ENCODE results near the gene UBB.
A peak's percentile ranks its signal among the peaks of the same experiment; 100 is the strongest.
"Not testable (repeated sequence)": the region's sequence is repeated elsewhere in the genome, so short reads cannot be mapped to it uniquely, and the experiment has no call there.

The UBB gene

DNA sequence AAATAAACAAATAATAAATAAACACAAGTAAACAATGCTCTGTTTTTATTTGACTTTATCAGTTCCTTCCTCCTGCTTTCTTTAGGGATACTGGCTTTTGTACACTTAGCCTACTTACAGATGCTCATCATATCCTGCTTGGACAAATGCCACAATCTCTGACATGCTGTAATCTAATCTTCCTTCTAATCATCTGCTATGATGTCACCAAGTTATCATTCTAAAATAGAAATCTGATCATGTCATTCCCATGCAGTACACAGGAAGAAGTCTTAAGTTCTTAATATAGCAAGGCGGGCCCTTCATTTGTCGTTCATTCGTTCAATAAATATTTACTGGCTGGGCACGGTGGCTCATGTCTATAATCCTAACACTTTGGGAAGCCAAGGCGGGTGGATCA, 9.1 kb upstream of the UBB start:
- no peaks in the 10 kb centered on the region for H3K36me3 ChIP-seq (ENCODE audit: control insufficient read depth in 2 of 2, insufficient read depth in 2 of 2, low read length in 2 of 2)
- H3K9me3 ChIP-seq (ENCODE audit: control insufficient read depth in 2 of 2, low read length in 2 of 2): no peaks in the 10 kb centered on the region
- H3K4me3 ChIP-seq (ENCODE audit: low read length in 2 of 2): no peak overlapping the region
- no peaks in the 10 kb centered on the region for H3K27me3 ChIP-seq (ENCODE audit: control insufficient read depth in 2 of 2, insufficient read depth in 2 of 2, low read length in 2 of 2)
- H3K9ac ChIP-seq (ENCODE audit: low read depth in 1 of 2, low read length in 2 of 2): no peak overlapping the region
- peaks cover 0 to 6% of the 10 kb centered on the region in 2 donors for H3K4me1 ChIP-seq (ENCODE audit: control insufficient read depth in 2 of 2, insufficient read depth in 2 of 2, low read length in 2 of 2)
- no peak overlapping the region for H3K27ac ChIP-seq (ENCODE audit: low read depth in 2 of 2, low read length in 2 of 2)

DNA sequence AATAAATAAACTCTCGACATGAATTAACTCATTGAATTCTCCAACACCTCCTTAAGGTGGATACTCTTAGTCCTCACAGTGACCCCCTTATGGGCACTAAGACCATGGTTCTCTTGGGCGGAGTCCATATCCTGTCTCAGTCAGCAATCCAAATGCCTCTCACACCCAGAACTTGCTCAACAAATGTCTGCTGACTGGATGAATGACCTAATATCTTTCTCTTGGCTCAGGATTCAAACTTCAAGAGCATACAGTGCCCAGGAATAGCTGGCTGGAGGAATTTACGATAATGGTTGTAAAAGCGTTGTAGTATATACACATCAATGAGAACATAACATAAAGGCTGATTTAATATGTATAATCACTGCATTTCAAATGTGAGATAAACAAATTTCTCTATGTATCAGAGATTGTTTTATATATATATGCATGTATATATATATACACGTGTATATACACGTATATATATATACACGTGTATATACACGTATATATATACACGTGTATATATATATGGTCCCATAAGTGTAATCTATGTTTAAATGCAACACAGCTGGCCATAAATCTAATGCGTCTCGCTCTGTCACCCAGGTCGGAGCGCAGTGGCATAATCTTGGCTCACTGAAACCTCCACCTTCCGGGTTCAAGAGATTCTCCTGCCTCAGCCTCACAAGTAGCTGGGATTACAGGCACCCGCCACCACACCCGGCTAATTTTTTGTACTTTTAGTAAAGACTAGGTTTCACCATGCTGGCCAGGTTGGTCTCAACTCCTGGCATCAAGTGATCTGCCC, 6.5 kb upstream of the UBB start:
- Histone ChIP-seq H3K36me3 (ENCODE audit: control insufficient read depth in 2 of 2, insufficient read depth in 2 of 2, low read length in 2 of 2) (no peaks in the 10 kb centered on the region), H3K4me1 (ENCODE audit: control insufficient read depth in 2 of 2, insufficient read depth in 2 of 2, low read length in 2 of 2) (peaks cover 8 to 16% of the 10 kb centered on the region in 2 donors), H3K27ac (ENCODE audit: low read depth in 2 of 2, low read length in 2 of 2) (peak overlapping the region; percentile 23 to 29), H3K9ac (ENCODE audit: low read depth in 1 of 2, low read length in 2 of 2) (no peak overlapping the region), H3K27me3 (ENCODE audit: control insufficient read depth in 2 of 2, insufficient read depth in 2 of 2, low read length in 2 of 2) (no peaks in the 10 kb centered on the region), H3K9me3 (ENCODE audit: control insufficient read depth in 2 of 2, low read length in 2 of 2) (no peaks in the 10 kb centered on the region), H3K4me3 (ENCODE audit: low read length in 2 of 2) (no peak overlapping the region)

DNA sequence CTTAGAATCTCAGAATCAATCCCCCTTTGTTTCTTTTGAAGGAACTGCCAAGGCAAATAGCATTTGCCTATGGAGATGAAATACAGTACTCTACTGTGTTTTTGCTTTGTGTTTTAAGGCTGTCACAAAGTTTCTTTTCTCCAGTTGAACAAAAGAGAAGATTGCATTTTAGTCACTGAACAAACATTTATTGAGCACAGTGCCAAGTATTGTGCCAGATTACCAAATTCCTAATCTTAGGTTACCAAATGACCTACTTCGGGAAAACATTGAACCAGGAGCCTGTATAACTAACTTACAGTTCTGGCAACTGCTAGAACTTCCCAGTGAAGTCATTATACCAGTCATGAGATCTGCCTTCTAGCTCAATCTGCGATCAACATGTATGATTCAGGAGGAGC, 3.0 kb upstream of the UBB start:
- H3K27ac ChIP-seq (ENCODE audit: low read depth in 2 of 2, low read length in 2 of 2): peak overlapping the region in 1 of 2 donors; percentile 11
- H3K9ac ChIP-seq (ENCODE audit: low read depth in 1 of 2, low read length in 2 of 2): no peak overlapping the region
- H3K4me1 ChIP-seq (ENCODE audit: control insufficient read depth in 2 of 2, insufficient read depth in 2 of 2, low read length in 2 of 2): peaks cover 16 to 25% of the 10 kb centered on the region in 2 donors

DNA sequence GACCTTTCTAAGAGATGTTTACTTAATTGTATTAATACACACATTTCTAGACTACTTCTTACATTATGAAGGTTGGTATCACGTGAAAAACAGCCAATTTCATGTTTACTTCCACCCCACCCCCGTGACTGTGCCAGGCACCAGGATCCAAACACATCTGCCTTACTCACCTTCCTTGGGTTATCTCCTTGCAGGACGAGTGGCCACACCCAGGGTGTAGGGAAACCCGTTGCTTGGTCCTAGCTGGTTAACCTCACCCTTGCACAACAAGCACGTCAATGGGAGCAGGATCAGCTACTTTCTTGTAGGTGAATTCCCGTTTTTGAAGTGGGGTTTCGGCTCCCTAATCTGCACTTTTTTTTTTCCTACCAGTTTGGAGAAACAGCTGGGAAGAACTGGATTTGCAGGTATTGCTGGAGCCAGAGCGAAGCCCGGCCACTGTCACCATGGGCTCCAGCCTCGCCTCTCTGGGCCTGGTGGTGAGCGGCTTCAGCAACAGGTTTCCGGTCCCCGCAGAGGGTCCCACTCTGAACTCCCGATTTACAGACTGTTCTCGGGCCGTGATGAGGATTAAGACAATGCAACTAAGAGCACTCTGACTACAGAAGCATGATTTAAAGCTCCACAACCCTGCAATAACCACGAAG, 2.1 kb upstream of the UBB start:
- Histone ChIP-seq H3K9me3 (ENCODE audit: control insufficient read depth in 2 of 2, low read length in 2 of 2) (no peaks in the 10 kb centered on the region), H3K27me3 (ENCODE audit: control insufficient read depth in 2 of 2, insufficient read depth in 2 of 2, low read length in 2 of 2) (no peaks in the 10 kb centered on the region), H3K27ac (ENCODE audit: low read depth in 2 of 2, low read length in 2 of 2) (peak overlapping the region in 1 of 2 donors; percentile 50), H3K36me3 (ENCODE audit: control insufficient read depth in 2 of 2, insufficient read depth in 2 of 2, low read length in 2 of 2) (peaks cover 12 to 18% of the 10 kb centered on the region in 2 donors), H3K9ac (ENCODE audit: low read depth in 1 of 2, low read length in 2 of 2) (no peak overlapping the region), H3K4me3 (ENCODE audit: low read length in 2 of 2) (no peak overlapping the region), H3K4me1 (ENCODE audit: control insufficient read depth in 2 of 2, insufficient read depth in 2 of 2, low read length in 2 of 2) (peaks cover 22 to 33% of the 10 kb centered on the region in 2 donors)

More for the DNA sequence above, 3.0 kb upstream of the UBB start:
- H3K36me3 ChIP-seq (ENCODE audit: control insufficient read depth in 2 of 2, insufficient read depth in 2 of 2, low read length in 2 of 2): peaks cover 5 to 12% of the 10 kb centered on the region in 2 donors
- H3K9me3 ChIP-seq (ENCODE audit: control insufficient read depth in 2 of 2, low read length in 2 of 2): no peaks in the 10 kb centered on the region
- H3K27me3 ChIP-seq (ENCODE audit: control insufficient read depth in 2 of 2, insufficient read depth in 2 of 2, low read length in 2 of 2): no peaks in the 10 kb centered on the region
- H3K4me3 ChIP-seq (ENCODE audit: low read length in 2 of 2): no peak overlapping the region

DNA sequence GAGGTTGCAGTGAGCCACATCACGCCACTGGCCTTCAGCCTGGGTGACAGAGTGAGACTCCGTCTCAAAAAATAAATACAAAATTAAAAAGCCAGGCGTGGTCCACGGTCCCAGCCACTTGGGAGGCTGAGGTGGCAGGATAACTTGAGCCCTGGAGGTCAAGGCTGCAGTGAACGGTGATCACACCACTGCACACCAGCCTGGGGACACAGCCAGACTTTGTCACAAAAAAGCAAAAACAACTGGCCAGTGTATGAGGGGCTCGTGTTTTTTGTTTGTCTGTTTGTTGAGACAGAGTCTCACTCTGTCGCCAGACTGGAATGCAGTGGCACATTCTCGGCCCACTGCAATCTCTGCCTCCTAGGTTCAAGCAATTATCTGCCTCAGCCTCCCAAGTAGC, 1.2 kb upstream of the UBB start:
- Histone ChIP-seq H3K4me1 (ENCODE audit: control insufficient read depth in 2 of 2, insufficient read depth in 2 of 2, low read length in 2 of 2) (peaks cover 26 to 37% of the 10 kb centered on the region in 2 donors), H3K4me3 (ENCODE audit: low read length in 2 of 2) (no peak overlapping the region), H3K27me3 (ENCODE audit: control insufficient read depth in 2 of 2, insufficient read depth in 2 of 2, low read length in 2 of 2) (no peaks in the 10 kb centered on the region), H3K27ac (ENCODE audit: low read depth in 2 of 2, low read length in 2 of 2) (no peak overlapping the region), H3K9me3 (ENCODE audit: control insufficient read depth in 2 of 2, low read length in 2 of 2) (no peaks in the 10 kb centered on the region), H3K9ac (ENCODE audit: low read depth in 1 of 2, low read length in 2 of 2) (no peak overlapping the region), H3K36me3 (ENCODE audit: control insufficient read depth in 2 of 2, insufficient read depth in 2 of 2, low read length in 2 of 2) (peaks cover 12 to 22% of the 10 kb centered on the region in 2 donors)

DNA sequence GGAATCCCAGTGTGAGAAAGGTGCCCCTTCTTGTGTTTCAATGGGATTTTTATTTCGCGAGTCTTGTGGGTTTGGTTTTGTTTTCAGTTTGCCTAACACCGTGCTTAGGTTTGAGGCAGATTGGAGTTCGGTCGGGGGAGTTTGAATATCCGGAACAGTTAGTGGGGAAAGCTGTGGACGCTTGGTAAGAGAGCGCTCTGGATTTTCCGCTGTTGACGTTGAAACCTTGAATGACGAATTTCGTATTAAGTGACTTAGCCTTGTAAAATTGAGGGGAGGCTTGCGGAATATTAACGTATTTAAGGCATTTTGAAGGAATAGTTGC, 567 bp downstream of the UBB start:
- Histone ChIP-seq H3K27ac (ENCODE audit: low read depth in 2 of 2, low read length in 2 of 2) (peak overlapping the region; percentile 92 to 95), H3K4me1 (ENCODE audit: control insufficient read depth in 2 of 2, insufficient read depth in 2 of 2, low read length in 2 of 2) (peaks cover 26 to 33% of the 10 kb centered on the region in 2 donors), H3K36me3 (ENCODE audit: control insufficient read depth in 2 of 2, insufficient read depth in 2 of 2, low read length in 2 of 2) (peaks cover 12 to 22% of the 10 kb centered on the region in 2 donors), H3K9me3 (ENCODE audit: control insufficient read depth in 2 of 2, low read length in 2 of 2) (no peaks in the 10 kb centered on the region), H3K27me3 (ENCODE audit: control insufficient read depth in 2 of 2, insufficient read depth in 2 of 2, low read length in 2 of 2) (no peaks in the 10 kb centered on the region), H3K4me3 (ENCODE audit: low read length in 2 of 2) (peak overlapping the region; percentile 98), H3K9ac (ENCODE audit: low read depth in 1 of 2, low read length in 2 of 2) (peak overlapping the region; percentile 80 to 95)

DNA sequence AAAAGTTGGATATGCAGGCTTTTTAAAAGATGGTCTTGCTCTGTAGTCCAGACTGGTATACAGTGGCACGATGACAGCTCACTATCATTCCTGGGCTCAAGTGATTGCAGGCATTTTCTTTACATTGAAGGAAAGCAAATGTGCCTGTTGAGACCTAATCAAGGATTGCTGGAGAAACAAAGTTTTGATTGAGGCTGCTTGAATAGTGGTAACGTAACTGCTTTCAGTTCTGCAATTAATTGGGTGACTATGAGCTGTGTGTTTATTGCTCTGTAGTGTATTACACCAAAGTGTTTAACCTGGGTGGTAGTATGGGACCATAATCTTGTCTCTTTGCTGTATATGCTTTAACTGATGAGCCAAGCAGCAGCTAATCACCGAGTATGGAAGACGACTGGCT, 2.3 kb downstream of the UBB start:
- H3K4me3 ChIP-seq (ENCODE audit: low read length in 2 of 2): peak overlapping the region in 1 of 2 donors; percentile 39
- H3K36me3 ChIP-seq (ENCODE audit: control insufficient read depth in 2 of 2, insufficient read depth in 2 of 2, low read length in 2 of 2): peaks cover 12 to 22% of the 10 kb centered on the region in 2 donors
- H3K9me3 ChIP-seq (ENCODE audit: control insufficient read depth in 2 of 2, low read length in 2 of 2): no peaks in the 10 kb centered on the region
- no peaks in the 10 kb centered on the region for H3K27me3 ChIP-seq (ENCODE audit: control insufficient read depth in 2 of 2, insufficient read depth in 2 of 2, low read length in 2 of 2)
- H3K9ac ChIP-seq (ENCODE audit: low read depth in 1 of 2, low read length in 2 of 2): no peak overlapping the region
- no peak overlapping the region for H3K27ac ChIP-seq (ENCODE audit: low read depth in 2 of 2, low read length in 2 of 2)
- H3K4me1 ChIP-seq (ENCODE audit: control insufficient read depth in 2 of 2, insufficient read depth in 2 of 2, low read length in 2 of 2): peaks cover 29 to 38% of the 10 kb centered on the region in 2 donors

DNA sequence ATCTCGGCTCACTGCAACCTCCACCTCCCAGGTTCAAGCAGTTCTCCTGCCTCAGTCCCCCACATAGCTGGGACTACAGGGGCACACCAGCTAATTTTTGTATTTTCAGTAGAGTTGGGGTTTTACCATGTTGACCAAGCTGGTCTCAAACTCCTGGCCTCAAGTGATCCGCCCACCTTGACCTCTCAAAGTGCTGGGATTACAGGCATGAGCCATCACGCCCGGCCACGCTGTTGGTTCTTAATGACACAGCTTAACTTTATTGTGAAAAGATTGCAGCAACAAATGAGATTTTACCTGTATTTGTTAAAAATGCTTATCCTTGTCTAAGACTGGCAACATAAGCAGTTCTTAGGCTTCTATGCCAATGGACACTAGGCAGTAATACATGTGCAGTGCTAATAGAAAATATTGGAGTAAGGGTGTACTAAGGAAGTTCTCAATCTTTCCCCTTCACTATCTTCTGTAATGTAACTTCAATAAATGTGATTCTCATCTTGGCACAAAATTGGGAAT, 2.9 kb downstream of the UBB start:
- no peaks in the 10 kb centered on the region for H3K27me3 ChIP-seq (ENCODE audit: control insufficient read depth in 2 of 2, insufficient read depth in 2 of 2, low read length in 2 of 2)
- H3K9me3 ChIP-seq (ENCODE audit: control insufficient read depth in 2 of 2, low read length in 2 of 2): no peaks in the 10 kb centered on the region
- H3K27ac ChIP-seq (ENCODE audit: low read depth in 2 of 2, low read length in 2 of 2): no peak overlapping the region
- H3K4me1 ChIP-seq (ENCODE audit: control insufficient read depth in 2 of 2, insufficient read depth in 2 of 2, low read length in 2 of 2): peaks cover 25 to 33% of the 10 kb centered on the region in 2 donors
- peaks cover 12 to 22% of the 10 kb centered on the region in 2 donors for H3K36me3 ChIP-seq (ENCODE audit: control insufficient read depth in 2 of 2, insufficient read depth in 2 of 2, low read length in 2 of 2)
- no peak overlapping the region for H3K9ac ChIP-seq (ENCODE audit: low read depth in 1 of 2, low read length in 2 of 2)
- peak overlapping the region in 1 of 2 donors; percentile 39 for H3K4me3 ChIP-seq (ENCODE audit: low read length in 2 of 2)

DNA sequence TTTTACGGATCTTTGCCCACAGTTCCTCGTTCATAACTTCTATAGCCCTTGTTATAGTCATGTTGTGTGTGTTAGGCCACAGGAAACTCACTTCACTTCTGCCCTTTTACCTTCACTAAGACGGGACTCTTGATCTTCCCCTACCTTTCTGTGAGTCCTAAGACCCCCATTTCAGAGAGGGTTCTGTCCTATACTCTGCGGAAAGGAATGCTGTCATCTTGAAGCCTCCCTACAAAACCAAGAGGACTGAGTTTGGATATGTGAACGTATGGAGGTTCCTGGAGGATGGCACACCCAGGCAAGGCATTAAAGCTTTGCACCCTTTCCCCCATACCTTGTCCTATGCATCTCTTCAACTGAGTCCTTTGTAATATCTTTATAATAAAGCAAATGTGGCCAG, 3.7 kb downstream of the UBB start:
- Histone ChIP-seq H3K27me3 (ENCODE audit: control insufficient read depth in 2 of 2, insufficient read depth in 2 of 2, low read length in 2 of 2) (no peaks in the 10 kb centered on the region), H3K9ac (ENCODE audit: low read depth in 1 of 2, low read length in 2 of 2) (no peak overlapping the region), H3K4me1 (ENCODE audit: control insufficient read depth in 2 of 2, insufficient read depth in 2 of 2, low read length in 2 of 2) (peaks cover 21 to 29% of the 10 kb centered on the region in 2 donors), H3K27ac (ENCODE audit: low read depth in 2 of 2, low read length in 2 of 2) (no peak overlapping the region), H3K4me3 (ENCODE audit: low read length in 2 of 2) (no peak overlapping the region), H3K9me3 (ENCODE audit: control insufficient read depth in 2 of 2, low read length in 2 of 2) (no peaks in the 10 kb centered on the region), H3K36me3 (ENCODE audit: control insufficient read depth in 2 of 2, insufficient read depth in 2 of 2, low read length in 2 of 2) (peaks cover 12 to 22% of the 10 kb centered on the region in 2 donors)

DNA sequence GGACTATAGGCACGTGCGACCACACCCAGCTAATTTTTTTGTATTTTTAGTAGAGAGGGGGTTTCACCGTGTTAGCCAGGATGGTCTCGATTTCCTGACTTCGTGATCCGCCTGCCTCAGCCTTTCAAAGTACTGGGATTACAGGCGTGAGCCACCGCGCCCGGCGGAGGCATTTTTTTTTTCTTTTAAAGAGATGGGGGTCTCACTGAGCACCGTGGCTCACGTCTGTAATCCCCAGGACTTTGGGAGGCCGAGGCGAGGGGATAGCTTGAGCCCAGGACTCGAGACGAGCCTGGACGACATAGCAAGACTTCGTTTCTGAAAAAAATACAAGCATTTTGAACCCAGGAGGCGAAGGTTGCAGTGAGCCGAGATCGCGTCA, 5.2 kb downstream of the UBB start:
- Histone ChIP-seq H3K4me3 (ENCODE audit: low read length in 2 of 2) (peak overlapping the region in 1 of 2 donors; percentile 78), H3K36me3 (ENCODE audit: control insufficient read depth in 2 of 2, insufficient read depth in 2 of 2, low read length in 2 of 2) (peaks cover 12 to 22% of the 10 kb centered on the region in 2 donors), H3K4me1 (ENCODE audit: control insufficient read depth in 2 of 2, insufficient read depth in 2 of 2, low read length in 2 of 2) (peaks cover 21 to 29% of the 10 kb centered on the region in 2 donors), H3K9ac (ENCODE audit: low read depth in 1 of 2, low read length in 2 of 2) (peak overlapping the region in 1 of 2 donors; percentile 68), H3K27ac (ENCODE audit: low read depth in 2 of 2, low read length in 2 of 2) (peak overlapping the region in 1 of 2 donors; percentile 58)
- not testable (repeated sequence) for H3K9me3 ChIP-seq (ENCODE audit: control insufficient read depth in 2 of 2, low read length in 2 of 2); H3K27me3 ChIP-seq (ENCODE audit: control insufficient read depth in 2 of 2, insufficient read depth in 2 of 2, low read length in 2 of 2)

Data from mucosa of rectum (tissue), 2 donors.